ENCODE data around the gene EYA2. TPM values are rescaled to one million over a fixed set of nuclear protein-coding genes. Genes with fewer than 3 reads are reported as not detected.

Gene EYA2
- total RNA-seq, 3 donors from 2014 or later: 5.4 to 19.2 (median 12.5) TPM

- TF ChIP-seq CTCF (IDR thresholded peaks at IDR 0.05) (no peak), POLR2AphosphoS5 (IDR thresholded peaks at IDR 0.05) (no peak)
- Histone ChIP-seq H3K27me3 (no peaks in the 10 kb centered on the region), H3K36me3 (no peaks in the 10 kb centered on the region), H3K4me3 (no peak overlapping the region), H3K9me3 (peaks cover 16 to 20% of the 10 kb centered on the region in 2 donors), H3K27ac (no peak overlapping the region), H3K4me1 (no peaks in the 10 kb centered on the region)
- intact Hi-C loops (cut with DNase I; ENCODE audit: low total_unique reads): no loop called here
- DNase-seq (ENCODE audit: low spot score in 2 of 2): no peak
These were observed 172.0 kb downstream of the EYA2 start for GRCh38 chr20:47066484-47067270.

GRCh38 chr20:47067776-47068175 is 173.1 kb downstream of the EYA2 start:
- Histone ChIP-seq H3K9me3 (peaks cover 16 to 20% of the 10 kb centered on the region in 2 donors), H3K4me3 (no peak overlapping the region), H3K4me1 (no peaks in the 10 kb centered on the region), H3K27me3 (no peaks in the 10 kb centered on the region), H3K27ac (no peak overlapping the region), H3K36me3 (no peaks in the 10 kb centered on the region)
- intact Hi-C loops (cut with DNase I; ENCODE audit: low total_unique reads): no loop called here
- no peak for DNase-seq (ENCODE audit: low spot score in 2 of 2)
- TF ChIP-seq POLR2A (IDR thresholded peaks at IDR 0.05) (no peak), POLR2AphosphoS5 (IDR thresholded peaks at IDR 0.05) (no peak)

- no peak for DNase-seq (ENCODE audit: low spot score in 2 of 2)
- intact Hi-C loops (cut with DNase I; ENCODE audit: low total_unique reads): no loop called here
- peaks cover 16 to 20% of the 10 kb centered on the region in 2 donors for H3K9me3 ChIP-seq
- TF ChIP-seq POLR2AphosphoS5 (IDR thresholded peaks at IDR 0.05): no peak
- TF ChIP-seq POLR2A (IDR thresholded peaks at IDR 0.05): no peak
- H3K27ac ChIP-seq: no peak overlapping the region
- no peak overlapping the region for H3K4me3 ChIP-seq
- no peaks in the 10 kb centered on the region for H3K36me3 ChIP-seq
- H3K4me1 ChIP-seq: no peaks in the 10 kb centered on the region
- H3K27me3 ChIP-seq: no peaks in the 10 kb centered on the region
These were observed 175.5 kb downstream of the EYA2 start for GRCh38 chr20:47070176-47070575.

- Histone ChIP-seq H3K4me1 (no peaks in the 10 kb centered on the region), H3K27ac (no peak overlapping the region), H3K4me3 (no peak overlapping the region), H3K36me3 (peaks cover 3% of the 10 kb centered on the region), H3K27me3 (no peaks in the 10 kb centered on the region), H3K9me3 (peaks cover 15 to 31% of the 10 kb centered on the region in 2 donors)
- TF ChIP-seq POLR2A (IDR thresholded peaks at IDR 0.05): no peak
- TF ChIP-seq CTCF (IDR thresholded peaks at IDR 0.05): no peak
- TF ChIP-seq POLR2AphosphoS5 (IDR thresholded peaks at IDR 0.05): no peak
- no peak for DNase-seq (ENCODE audit: low spot score in 2 of 2)
- intact Hi-C loops (cut with DNase I; ENCODE audit: low total_unique reads): no loop called here
These were observed 177.1 kb downstream of the EYA2 start for GRCh38 chr20:47071646-47072185.

- DNase-seq (ENCODE audit: low spot score in 2 of 2): no peak
- peaks cover 4% of the 10 kb centered on the region for H3K36me3 ChIP-seq
- no peak for TF ChIP-seq POLR2AphosphoS5 (IDR thresholded peaks at IDR 0.05)
- no peak for TF ChIP-seq POLR2A (IDR thresholded peaks at IDR 0.05)
- TF ChIP-seq CTCF (IDR thresholded peaks at IDR 0.05): no peak
- H3K27me3 ChIP-seq: no peaks in the 10 kb centered on the region
- no peaks in the 10 kb centered on the region for H3K4me1 ChIP-seq
- H3K9me3 ChIP-seq: peaks cover 0 to 13% of the 10 kb centered on the region in 2 donors
- intact Hi-C loops (cut with DNase I; ENCODE audit: low total_unique reads): no loop called here
- no peak overlapping the region for H3K27ac ChIP-seq
- no peak overlapping the region for H3K4me3 ChIP-seq
These were observed 179.3 kb downstream of the EYA2 start for GRCh38 chr20:47073766-47074475.

GRCh38 chr20:47075263-47075662 is 180.6 kb downstream of the EYA2 start:
- peaks cover 4% of the 10 kb centered on the region for H3K36me3 ChIP-seq
- no peak overlapping the region for H3K27ac ChIP-seq
- intact Hi-C loops (cut with DNase I; ENCODE audit: low total_unique reads): no loop called here
- no peak for TF ChIP-seq POLR2A (IDR thresholded peaks at IDR 0.05)
- no peak for TF ChIP-seq CTCF (IDR thresholded peaks at IDR 0.05)
- TF ChIP-seq POLR2AphosphoS5 (IDR thresholded peaks at IDR 0.05): no peak
- no peaks in the 10 kb centered on the region for H3K4me1 ChIP-seq
- peaks cover 3 to 13% of the 10 kb centered on the region in 2 donors for H3K9me3 ChIP-seq
- H3K4me3 ChIP-seq: no peak overlapping the region
- no peak for DNase-seq (ENCODE audit: low spot score in 2 of 2)
- no peaks in the 10 kb centered on the region for H3K27me3 ChIP-seq

Data from breast epithelium (tissue), 4 donors.